Measurements from ENCODE around the gene ACOXL.

ACOXL gene

GRCh38 chr2:110992886-110993285 is 260.5 kb downstream of the ACOXL start:
- TF ChIP-seq CTCF (IDR thresholded peaks at IDR 0.05; ENCODE audit: insufficient read depth, low read depth, low read length, missing control alignments): no peak
- H3K4me3 ChIP-seq (ENCODE audit: low read length): no peak overlapping the region
- DNase-seq (ENCODE audit: low read depth): no peak

GRCh38 chr2:110993557-110994231 is 261.3 kb downstream of the ACOXL start:
- H3K4me3 ChIP-seq (ENCODE audit: low read length): no peak overlapping the region
- peak; percentile 47 for DNase-seq (ENCODE audit: low read depth)
- TF ChIP-seq CTCF (IDR thresholded peaks at IDR 0.05; ENCODE audit: insufficient read depth, low read depth, low read length, missing control alignments): no peak

GRCh38 chr2:110994250-110994961 is 262.0 kb downstream of the ACOXL start:
- DNase-seq (ENCODE audit: low read depth): no peak
- TF ChIP-seq CTCF (IDR thresholded peaks at IDR 0.05; ENCODE audit: insufficient read depth, low read depth, low read length, missing control alignments): no peak
- no peak overlapping the region for H3K4me3 ChIP-seq (ENCODE audit: low read length)

- no peak for DNase-seq (ENCODE audit: low read depth)
- no peak overlapping the region for H3K4me3 ChIP-seq (ENCODE audit: low read length)
- no peak for TF ChIP-seq CTCF (IDR thresholded peaks at IDR 0.05; ENCODE audit: insufficient read depth, low read depth, low read length, missing control alignments)
These were observed 263.5 kb downstream of the ACOXL start for GRCh38 chr2:110995911-110996310.

- DNase-seq (ENCODE audit: low read depth): no peak
- no peak overlapping the region for H3K4me3 ChIP-seq (ENCODE audit: low read length)
These were observed 265.1 kb downstream of the ACOXL start for GRCh38 chr2:110997331-110998045.

GRCh38 chr2:110998311-110998710 is 265.9 kb downstream of the ACOXL start:
- H3K4me3 ChIP-seq (ENCODE audit: low read length): no peak overlapping the region
- no peak for TF ChIP-seq CTCF (IDR thresholded peaks at IDR 0.05; ENCODE audit: insufficient read depth, low read depth, low read length, missing control alignments)
- no peak for DNase-seq (ENCODE audit: low read depth)

More at GRCh38 chr2:110997331-110998045, 265.1 kb downstream of the ACOXL start:
- TF ChIP-seq CTCF (IDR thresholded peaks at IDR 0.05; ENCODE audit: insufficient read depth, low read depth, low read length, missing control alignments): no peak

Measured in epithelial cell of esophagus (primary cell).